NCI-H345 treated with DMSO at 0.1 percent for 48 hours (cell line): ENCODE measurements around the gene BCL3.

Experiments
- DNase-seq: peaks from one replicate; lab custom pipeline; 2025; ENCODE audit not compliant: unreplicated experiment; lab: John Stamatoyannopoulos, UW

BCL3 gene

DNA sequence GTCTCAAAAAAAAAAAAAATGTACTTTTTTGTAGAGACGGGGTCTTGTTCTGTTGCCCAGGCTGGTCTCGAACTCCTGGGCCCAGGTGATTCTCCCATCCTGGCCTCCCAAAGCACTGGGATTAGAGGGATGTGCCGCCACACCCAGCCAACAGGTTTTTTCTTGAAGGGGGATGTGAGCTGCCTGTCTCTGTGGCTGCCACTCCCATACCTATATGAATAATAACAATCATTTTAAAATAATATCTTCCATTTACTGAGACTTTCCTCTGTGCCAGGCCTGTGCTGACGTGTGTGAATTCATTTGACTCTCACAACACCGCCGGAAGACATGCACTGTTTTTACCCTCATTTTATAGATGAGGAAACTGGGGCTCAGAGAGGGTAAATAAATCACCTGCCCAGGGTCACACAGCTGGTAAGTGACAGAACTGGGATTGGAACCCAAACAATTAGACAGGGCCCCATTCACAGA, 7.2 kb upstream of the BCL3 start:
- DNase-seq = no peak

DNA sequence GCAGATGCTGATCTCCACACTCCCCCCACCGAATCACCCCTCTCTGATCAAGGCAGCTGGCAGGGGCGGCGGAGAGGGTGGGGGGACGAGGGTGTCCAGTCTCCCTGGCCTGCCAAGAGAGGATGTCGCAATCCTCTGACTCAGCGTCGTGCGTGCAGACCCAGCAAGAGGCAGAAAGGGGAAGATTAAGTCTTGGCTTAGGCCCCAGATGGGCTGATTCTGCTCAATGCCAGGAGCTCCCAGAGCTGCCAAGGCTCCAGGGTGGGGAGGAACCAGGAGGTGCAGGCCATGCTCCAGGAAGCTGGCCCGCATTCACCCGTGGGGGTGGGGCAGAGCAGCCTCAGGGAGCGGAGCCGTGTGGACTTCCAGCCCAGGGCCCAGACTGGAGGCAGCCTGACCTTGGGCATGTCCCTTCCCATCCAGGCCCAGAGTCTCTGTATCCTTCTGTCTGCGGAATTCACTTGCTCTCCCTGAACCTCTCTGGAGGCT, 6.6 kb upstream of the BCL3 start:
- no peak for DNase-seq

DNA sequence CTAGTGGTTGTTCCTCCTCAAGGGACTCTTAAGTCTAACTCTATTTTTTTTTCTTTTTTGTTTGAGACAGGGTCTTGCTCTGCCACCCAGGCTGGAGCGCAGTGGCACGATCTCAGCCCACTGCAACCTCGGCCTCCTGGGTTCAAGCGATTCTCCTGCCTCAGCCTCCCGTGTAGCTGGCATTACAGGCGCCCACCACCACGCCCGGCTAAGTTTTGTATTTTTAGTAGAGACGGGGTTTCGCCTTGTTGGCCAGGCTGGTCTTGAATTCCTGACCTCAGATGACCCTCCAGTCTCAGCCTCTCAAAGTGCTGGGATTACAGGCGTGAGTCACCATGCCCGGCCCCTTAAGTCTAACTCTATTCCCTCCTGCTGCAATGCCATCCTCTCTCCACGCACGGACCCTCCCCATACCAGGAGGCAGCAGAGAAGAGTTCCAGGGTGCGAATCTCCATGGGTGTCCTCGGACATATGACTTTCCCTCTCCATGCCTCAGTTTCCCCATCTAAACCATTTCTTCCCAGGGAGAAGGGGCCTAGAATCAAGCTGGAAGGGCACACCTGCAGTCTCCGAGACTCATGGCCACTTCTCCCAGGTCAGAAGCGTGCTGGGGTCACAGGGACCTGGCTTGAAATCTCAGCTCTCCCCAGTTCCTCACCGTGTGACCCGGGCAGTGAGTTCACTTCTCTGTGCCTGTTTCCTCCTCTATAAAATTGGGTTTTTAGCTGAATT, 6.0 kb upstream of the BCL3 start:
- DNase-seq = no peak

DNA sequence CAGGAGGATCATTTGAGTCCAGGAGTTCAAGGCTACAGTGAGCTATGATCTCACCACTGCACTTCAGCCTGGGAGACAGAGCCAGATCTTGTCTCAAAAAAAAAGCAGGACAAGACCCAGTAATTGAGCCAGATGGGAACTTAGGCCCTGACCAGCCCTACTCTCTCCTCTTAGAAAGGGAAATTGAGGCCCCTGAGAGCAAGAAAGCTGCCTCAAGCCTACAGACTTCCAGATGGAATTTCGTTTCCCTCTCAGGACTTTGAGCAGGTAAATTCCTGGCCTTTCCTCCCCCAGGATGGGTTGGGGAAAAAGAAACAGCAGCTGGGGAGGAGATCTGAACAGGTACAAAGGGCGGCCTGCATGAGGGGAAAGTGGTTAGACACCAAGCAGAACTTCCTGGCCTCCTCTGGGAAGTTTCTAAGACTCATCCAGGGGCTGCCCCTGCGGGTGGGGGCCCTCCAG, 3.6 kb upstream of the BCL3 start:
- DNase-seq = no peak

DNA sequence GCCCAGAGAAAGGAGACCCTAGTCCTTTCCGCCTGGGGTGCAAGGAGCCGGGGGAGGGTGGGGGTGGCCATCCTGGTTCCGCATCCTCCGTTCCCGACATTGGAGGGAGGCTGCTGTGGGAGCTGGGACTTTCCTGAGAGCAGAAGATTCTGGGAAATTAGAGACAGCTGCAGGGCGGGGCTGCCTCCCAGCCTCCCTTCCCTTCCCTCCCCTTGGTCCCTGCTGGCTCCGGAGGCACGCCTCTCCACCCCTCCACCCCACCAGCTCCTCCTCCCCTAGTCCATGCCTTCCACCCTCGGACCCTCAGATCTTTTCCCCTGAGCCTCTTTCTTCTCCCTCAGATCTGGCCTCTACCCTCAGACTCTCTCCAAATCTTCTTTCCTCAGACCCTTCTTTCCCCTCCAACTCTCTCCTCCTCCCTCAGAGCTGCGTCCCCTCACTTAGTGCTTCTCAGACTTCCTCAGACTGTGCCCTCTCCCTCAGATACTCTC, 3.1 kb upstream of the BCL3 start:
- no peak for DNase-seq

DNA sequence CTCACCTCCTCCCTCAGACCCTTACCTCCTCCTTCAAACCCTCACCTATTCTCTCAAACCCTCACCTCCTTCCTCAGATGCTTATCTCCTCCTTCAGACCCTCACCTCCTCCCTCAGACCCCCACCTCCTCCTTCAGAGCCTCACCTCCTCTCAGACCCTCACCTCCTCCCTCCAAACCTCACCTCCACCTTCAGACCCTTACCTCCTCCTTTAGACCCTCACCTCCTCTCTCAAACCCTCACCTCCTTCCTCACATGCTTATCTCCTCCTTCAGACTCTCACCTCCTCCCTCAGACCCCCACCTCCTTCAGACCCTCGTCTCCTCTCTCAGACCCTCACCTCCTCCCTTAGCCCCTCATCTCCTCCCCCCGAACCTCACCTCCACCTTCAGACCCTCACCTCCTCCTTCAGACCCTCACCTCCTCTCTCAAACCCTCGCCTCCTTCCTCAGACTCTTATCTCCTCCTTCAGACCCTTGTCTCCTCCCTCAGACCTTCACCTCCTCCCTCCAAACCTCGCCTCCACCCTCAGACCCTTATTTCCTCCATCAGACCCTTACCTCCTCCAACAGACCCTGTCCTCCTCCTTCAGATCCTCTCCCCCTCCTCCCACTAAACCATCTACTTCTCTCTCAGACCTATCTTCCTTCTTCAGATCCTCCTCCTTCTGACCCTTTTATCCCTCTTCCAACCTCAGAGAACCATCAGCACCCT, 2.5 kb upstream of the BCL3 start:
- no peak for DNase-seq

DNA sequence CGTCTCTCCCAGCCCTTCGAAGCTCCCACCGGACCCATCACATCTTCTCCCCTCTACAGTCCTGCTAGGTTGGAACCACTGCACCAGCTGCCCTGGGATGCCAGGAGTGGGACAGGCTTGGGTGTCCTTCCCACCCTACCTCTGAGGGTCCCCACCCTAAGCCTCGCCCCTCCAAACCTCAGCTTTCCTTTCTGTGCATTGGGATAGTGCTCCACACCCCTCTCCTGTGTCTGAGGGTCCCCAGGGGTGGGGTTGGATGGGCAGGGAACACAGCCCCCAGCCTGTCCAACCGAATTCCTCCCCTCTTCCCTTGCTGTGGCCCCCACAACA, 1.9 kb upstream of the BCL3 start:
- DNase-seq = no peak

DNA sequence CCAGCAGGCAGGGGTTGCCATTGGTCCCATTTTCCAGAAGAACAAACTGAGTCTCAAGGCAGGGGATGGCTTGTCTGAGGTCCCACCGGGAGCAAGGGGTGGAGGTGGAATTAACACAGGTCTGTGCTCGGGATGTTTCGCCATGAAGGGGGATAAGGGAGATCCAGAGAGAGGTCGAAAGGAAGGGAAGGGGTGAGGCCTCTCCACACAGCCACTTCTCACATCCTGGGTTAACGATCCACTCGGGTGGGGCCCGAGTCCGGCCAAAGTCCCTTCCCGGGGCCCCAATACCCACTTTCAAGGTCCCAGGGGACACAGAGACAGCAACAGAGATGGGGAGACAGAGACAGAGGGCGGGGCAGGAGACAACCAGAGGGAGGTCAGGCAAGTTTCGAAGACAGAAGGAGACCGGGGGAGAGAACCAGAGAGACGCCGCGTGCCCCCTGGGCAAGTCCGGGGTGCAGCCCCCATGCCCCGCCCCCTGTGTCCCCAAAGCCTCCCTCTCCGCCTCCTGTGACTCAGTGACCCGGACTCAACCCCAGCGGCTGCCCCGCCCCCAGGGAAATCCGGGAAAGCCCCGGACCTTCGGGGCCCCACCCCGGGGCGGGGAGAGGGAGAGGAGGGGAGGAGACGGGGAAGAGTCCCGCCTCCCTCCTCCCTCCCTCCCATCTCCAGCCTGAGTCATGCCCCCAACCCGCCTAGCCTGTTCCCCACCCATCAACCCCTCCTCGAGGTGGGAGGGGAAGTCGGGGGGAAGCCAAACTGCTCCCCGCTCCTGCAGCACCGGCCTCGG, 1.4 kb upstream of the BCL3 start:
- no peak for DNase-seq

DNA sequence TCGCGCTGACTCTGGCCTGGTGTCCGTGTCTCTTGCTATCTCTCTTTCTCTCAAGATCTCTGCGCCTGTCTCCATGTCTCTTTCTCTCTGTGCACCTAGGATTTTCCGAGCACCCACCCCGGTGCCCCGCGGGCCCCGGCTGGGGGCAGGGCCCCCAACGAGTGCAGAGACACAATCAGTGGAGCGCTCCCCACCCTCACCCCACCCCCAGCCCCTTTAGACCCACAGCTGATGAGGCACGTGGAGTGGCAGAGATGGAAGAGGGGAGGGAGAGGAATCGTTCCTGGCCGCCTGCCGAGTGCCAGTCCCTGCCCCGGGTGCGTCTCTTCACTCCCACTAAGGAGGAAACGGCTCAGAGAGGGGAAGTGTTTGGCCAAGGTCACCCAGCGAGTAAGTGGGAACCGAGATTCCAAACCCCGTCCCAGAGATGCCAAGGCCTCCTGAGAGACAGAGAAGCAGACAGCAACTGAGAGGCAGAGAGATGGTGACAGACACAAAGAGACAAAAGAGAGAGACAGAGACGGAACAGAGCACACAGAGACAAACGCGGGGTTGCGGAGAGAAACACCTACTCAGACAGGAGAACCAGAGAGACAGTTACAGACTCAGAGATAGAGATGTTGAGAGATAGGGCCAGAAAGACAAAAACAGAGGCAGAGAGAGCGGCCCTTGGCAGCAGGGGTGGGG, 626 bp upstream of the BCL3 start:
- DNase-seq = no peak

DNA sequence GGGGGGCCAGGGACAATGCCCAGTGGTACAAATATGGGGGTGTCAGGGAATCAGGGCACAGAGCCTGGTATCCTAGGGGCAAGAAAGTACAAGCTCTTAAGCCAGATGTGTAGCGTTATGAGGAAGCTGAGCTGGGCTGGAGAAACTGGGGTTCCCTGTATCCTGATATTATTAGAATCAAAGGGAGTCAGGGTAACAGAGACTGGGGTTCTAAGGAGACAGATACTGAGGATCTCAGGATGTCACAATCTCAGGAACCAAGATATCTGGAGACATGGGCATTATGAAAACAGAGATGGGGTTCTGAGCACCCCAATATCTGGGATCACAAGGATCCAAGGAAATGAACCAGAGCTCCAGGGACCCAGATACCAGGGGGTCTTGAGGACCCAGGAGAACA, 784 bp downstream of the BCL3 start:
- DNase-seq = no peak

DNA sequence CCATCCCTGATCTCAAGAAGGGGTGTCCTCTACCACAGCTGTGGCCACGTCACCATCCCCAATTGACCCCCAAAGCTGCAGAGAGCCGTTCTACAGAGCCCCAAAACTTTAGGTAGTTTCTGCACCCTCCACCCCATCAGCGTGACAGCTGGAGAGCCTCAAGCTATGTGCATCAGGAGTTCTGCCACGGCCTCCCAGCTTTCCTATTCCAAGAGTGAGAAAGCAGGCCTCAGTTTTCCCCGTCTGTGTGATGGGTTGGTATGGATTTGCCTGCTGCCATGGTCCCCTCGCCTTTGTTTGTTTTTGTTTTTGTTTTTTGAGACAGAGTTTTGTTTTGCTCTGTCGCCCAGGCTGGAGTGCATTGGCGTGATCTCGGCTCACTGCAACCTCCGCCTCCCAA, 1.5 kb downstream of the BCL3 start:
- DNase-seq = no peak

DNA sequence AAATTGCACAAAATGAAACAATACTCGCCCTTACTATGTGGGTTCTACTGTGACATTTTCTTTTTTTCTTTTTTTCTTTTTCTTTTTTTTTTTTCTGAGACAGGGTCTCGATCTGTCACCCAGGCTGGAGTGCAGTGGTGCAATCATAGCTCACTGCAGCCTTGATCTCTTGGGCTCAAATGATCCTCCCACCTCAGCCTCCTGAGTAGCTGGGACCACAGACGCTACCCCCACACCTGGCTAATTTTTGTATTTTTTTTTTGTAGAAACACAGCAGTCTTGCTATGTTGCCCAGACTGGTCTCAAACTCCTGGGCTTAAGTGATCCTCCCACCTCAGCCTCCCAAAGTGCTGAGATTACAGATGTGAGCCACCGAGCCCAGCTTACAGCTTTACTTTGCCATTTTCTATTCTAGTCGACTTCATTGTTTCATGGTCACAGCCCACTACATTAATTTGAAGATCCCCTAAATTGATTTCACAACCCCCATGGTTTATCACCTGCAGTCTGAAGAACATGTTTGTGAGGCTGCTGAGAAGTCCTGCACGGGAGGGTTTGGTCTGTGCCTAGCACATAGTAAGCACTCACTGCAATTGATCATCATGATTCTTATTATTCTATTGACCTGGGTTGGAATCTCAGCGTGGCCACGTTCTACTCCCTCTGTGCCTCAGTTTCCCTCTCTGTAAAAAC, 3.8 kb downstream of the BCL3 start:
- DNase-seq = no peak

DNA sequence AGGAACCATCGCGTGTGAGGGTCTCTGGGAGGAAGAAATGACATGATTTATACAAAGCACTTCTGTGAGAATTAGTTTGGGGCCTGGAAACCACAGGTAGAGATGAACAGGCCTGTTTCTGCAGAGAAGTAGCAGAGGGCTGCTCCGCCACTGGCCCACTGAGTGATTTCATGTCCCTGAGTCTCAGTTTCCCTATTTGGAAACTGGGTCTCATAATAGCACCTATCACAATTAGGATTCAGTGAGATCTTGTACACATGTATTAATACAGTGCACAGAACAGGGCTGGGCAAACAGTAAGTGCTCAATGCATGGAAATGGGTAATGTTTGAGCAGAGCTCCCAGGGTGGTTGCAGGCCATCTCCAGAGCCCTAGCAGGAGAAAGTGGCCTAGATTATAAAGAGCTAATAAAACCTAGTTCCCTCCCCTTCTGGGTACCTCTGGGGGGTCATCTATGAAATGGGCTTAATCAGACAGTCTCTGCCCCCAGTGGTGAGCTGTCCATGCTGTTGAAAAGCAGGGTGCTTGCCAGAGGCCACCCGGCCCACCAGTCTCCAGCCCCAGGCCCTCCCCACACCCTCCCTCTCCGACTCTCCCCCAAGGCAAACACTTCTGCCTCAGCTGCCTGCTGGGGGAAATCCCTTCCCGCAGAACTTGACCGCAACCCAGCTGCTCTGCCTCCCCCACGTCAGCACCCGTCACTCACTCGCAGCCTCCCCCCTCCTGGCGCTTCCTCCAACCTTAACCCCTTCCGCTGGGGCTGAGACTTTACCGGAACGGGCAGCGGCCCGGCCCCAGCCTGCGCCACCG, 4.5 kb downstream of the BCL3 start:
- DNase-seq = no peak

DNA sequence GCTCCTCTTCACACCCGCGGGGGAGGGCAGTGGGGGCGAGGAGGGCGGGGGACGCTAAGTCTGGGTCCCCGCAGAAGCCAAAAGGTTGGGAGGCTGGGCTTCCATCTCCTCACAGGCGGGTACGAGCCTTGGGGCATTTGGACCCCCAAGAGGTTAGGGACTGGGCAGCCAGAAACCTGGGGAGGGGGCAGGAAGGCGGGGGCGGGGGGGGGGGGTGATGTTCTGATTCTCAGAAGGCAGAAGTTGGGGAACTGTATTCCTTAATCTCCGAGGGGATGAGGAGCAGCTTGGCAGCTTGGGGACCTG, 5.1 kb downstream of the BCL3 start:
- DNase-seq = no peak

DNA sequence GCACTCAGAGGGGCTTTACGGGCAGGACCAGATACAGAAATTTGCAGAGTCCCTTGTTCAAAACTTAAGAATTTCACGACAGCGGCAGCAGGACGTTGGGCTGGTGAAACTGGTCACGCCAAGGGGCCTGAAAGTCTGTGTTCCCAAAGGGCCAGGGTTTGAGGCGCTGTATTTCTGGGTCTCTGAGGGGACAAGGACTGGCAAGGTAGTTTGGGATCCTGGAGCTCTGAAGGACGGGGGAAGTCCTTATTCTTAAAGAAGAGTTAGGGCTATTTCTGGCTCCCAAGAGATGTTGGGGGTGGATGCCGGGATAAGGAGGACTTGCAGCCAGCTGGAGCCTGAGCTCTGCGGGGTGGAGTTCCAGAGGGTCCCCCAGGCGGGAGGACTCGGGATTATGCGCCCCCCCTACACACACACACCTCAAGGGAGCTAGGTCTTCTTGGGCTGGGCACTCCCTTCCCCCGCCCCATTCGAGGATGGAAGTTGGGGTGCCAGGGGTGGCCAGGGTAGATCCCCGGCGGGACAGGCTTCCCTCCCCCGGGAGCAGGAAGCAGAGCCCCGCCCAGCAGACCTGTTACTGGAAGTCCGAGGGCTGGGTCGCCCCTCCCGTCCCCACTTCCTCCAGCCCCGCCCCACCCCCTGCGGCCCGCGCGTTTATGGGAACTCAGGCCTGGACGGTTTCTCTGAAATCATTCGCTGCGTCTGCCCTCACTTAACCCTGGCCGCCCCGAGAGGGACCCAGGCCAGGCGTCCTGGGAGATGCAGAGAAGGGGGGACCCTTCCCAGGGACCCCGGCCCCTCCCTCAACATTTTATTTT, 5.6 kb downstream of the BCL3 start:
- DNase-seq = no peak

DNA sequence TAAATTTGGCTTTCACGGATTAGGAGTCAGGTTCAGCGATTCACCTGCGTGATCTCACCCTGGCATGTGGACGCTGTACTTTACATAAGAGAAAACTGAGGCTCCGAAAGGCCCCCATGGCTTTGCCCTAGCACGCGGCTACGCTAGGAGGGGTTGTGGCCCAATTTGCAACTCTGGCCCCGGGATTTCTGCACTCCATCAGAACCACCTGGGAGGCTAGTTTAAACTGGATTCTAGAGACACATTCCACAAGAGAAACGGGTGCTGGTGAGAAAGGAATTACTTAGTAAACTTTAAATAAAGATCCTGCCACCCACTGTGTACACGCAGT, 6.2 kb downstream of the BCL3 start:
- DNase-seq = no peak

DNA sequence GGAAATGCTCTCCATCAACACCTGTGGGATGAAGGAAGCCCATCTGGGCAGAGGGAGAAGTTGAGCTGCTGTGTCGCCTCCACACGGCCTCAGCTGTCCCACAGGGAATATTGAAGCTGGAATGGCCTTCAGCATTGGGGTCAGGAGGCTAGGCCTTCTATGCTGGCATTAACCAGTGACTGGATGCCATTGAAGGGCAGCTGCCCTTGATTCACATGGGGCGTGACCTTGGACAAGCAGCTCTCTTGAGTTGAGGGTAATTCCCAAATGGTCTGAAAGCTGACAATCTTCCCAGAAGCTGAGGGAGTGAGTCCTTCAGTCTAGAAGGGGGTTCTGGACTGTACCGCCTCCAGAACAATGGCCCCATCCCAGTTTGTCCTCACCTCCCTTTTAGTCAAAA, 6.7 kb downstream of the BCL3 start:
- DNase-seq = no peak

DNA sequence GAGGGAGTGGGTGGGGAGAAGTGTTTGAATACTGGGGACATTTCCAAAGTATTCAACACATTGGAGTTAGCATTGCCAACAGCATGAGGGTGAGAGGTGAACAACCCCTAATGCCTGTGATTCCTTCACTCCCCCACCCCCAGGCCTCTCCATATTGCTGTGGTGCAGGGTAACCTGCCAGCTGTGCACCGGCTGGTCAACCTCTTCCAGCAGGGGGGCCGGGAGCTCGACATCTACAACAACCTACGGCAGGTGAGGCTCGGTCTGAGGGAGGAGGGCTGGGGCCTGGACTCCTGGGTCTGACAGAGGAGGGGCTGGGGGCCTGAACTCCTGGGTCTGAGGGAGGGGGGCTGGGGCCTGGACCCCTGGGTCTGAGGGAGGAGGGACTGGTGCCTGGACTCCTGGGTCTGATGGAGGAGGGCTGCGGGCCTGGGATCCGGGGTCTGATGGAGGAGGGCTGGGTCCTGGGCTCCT, 7.6 kb downstream of the BCL3 start:
- no peak for DNase-seq
